ENCODE data around the gene PAPSS2. TPM values are rescaled to one million over a fixed set of nuclear protein-coding genes. Genes with fewer than 3 reads are reported as not detected.

Gene PAPSS2
- total and polyA plus RNA-seq, 4 donors = 19.8 to 57.2 (median 31.5) TPM

DNA sequence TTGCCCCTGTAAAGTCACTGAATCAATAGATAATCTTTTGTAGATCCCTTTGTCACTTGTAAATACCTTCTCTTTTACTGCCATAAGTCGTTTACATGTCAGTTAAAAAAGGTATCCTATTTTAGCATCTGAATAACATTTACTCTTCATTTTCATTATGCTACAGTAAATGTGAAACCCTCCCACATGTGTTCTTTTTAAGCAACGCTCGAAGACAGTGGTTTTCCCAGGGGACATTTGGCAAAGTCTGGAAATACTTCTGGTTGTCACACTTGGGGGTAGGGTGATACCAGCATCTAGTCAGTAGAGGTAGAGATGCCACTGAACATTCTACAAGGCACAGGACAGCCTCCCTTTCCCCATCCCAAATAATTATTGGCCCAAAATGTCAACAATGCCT lies 134.6 kb downstream of the PAPSS2 start:
- H3K4me3 ChIP-seq (ENCODE audit: low read length in 2 of 2) = no peak overlapping the region
- peaks cover 0 to 3% of the 10 kb centered on the region in 2 donors for H3K36me3 ChIP-seq (ENCODE audit: control insufficient read depth in 1 of 2, insufficient read depth in 2 of 2, low read length in 1 of 2)
- H3K27ac ChIP-seq (ENCODE audit: low read depth in 1 of 2, low read length in 2 of 2) = no peak overlapping the region
- intact Hi-C loops (cut with DNase I) = no loop called here
- H3K9me3 ChIP-seq (ENCODE audit: control insufficient read depth, low read length) = no peaks in the 10 kb centered on the region
- 47% methylated on average over 3 of the region's 3 CpGs for WGBS, 2 donors
- ATAC-seq (ENCODE audit: low FRiP score) = no peak
- no peaks in the 10 kb centered on the region for H3K27me3 ChIP-seq (ENCODE audit: control insufficient read depth in 1 of 2, insufficient read depth in 2 of 2, low read length in 1 of 2)
- DNase-seq = no peak
- H3K4me1 ChIP-seq (ENCODE audit: control insufficient read depth in 1 of 2, insufficient read depth in 2 of 2, low read length in 2 of 2) = no peaks in the 10 kb centered on the region

Other genes starting within 250 kb of the PAPSS2 start
- 10 to 100 TPM; 10.2 to 10.3 TPM for gene MINPP1, start 155.0 kb upstream of the PAPSS2 start, total RNA-seq
- 1 to 10 TPM; 4.0 to 7.0 TPM for gene MINPP1, start 155.0 kb upstream of the PAPSS2 start, polyA plus RNA-seq
- gene ATAD1, start 158.3 kb downstream of the PAPSS2 start, total RNA-seq = 10 to 100 TPM; 39.5 to 43.4 TPM
- 10 to 100 TPM; 18.8 to 24.7 TPM for gene ATAD1, start 158.3 kb downstream of the PAPSS2 start, polyA plus RNA-seq
- under 1 TPM; 0.29 to 0.66 TPM for gene KLLN, start 203.7 kb downstream of the PAPSS2 start, total RNA-seq
- gene KLLN, start 203.7 kb downstream of the PAPSS2 start, polyA plus RNA-seq = under 1 TPM; 0.25 to 0.36 TPM
- gene PTEN, start 203.7 kb downstream of the PAPSS2 start, total RNA-seq = 100 to 1,000 TPM; 119 to 165 TPM
- gene PTEN, start 203.7 kb downstream of the PAPSS2 start, polyA plus RNA-seq = 10 to 100 TPM; 26.8 to 35.4 TPM